Measurements from ENCODE around the gene TMEM200C. TPM values are rescaled to one million over a fixed set of nuclear protein-coding genes. Genes with fewer than 3 reads are reported as not detected.

The TMEM200C gene
- total and polyA plus RNA-seq, 7 experiments from 2014 or later, result not detected

GRCh38 chr18:5909125-5909524, 13.8 kb upstream of the TMEM200C start:
- Histone ChIP-seq H3K27ac (ENCODE audit: low read depth, low read length) (no peak overlapping the region), H3K9me3 (ENCODE audit: control insufficient read depth in 2 of 3, low read length in 3 of 3) (no peaks in the 10 kb centered on the region), H3K36me3 (ENCODE audit: control insufficient read depth in 2 of 3, insufficient read depth in 3 of 3, low read length in 3 of 3) (no peaks in the 10 kb centered on the region), H3K4me1 (ENCODE audit: control insufficient read depth in 2 of 2, insufficient read depth in 2 of 2, low read length in 2 of 2) (no peaks in the 10 kb centered on the region), H3K4me3 (ENCODE audit: low read length) (no peak overlapping the region), H3K27me3 (ENCODE audit: control insufficient read depth in 2 of 2, insufficient read depth in 2 of 2, low read length in 2 of 2) (no peaks in the 10 kb centered on the region)
- POLR2A ChIA-PET, result no interaction called here
- Mint-ChIP-seq H3K9me3 (no peaks in the 10 kb centered on the region), H3K27me3 (peaks cover 0 to 31% (median 7%) of the 10 kb centered on the region in 5 donors), H3K27ac (no peak overlapping the region), H3K4me3 (no peak overlapping the region), H3K4me1 (no peaks in the 10 kb centered on the region), H3K36me3 (no peaks in the 10 kb centered on the region)
- DNase-seq (no peak), ATAC-seq (no peak)
- intact Hi-C loops (cut with micrococcal nuclease), result no loop called here
- CTCF ChIA-PET, result no interaction called here

- ATAC-seq, result no peak
- Mint-ChIP-seq H3K4me1 (no peaks in the 10 kb centered on the region), H3K27me3 (peaks cover 22 to 66% (median 44%) of the 10 kb centered on the region in 5 donors), H3K27ac (no peak overlapping the region), H3K4me3 (no peak overlapping the region), H3K36me3 (no peaks in the 10 kb centered on the region), H3K9me3 (peaks cover 0 to 2% (median 0%) of the 10 kb centered on the region in 11 donors)
- H3K36me3 ChIP-seq (ENCODE audit: control insufficient read depth in 2 of 3, insufficient read depth in 3 of 3, low read length in 3 of 3), result no peaks in the 10 kb centered on the region
- CTCF ChIA-PET, result interaction anchor here (0.9 kb wide), 1 partner anchor 13 kb away, joined by 3 read pairs; no protein-coding TSS in a partner anchor
- H3K4me3 ChIP-seq (ENCODE audit: low read length), result no peak overlapping the region
- intact Hi-C loops (cut with micrococcal nuclease), result no loop called here
- POLR2A ChIA-PET, result no interaction called here
- H3K27ac ChIP-seq (ENCODE audit: low read depth, low read length), result no peak overlapping the region
- no peaks in the 10 kb centered on the region for H3K9me3 ChIP-seq (ENCODE audit: control insufficient read depth in 2 of 3, low read length in 3 of 3)
- H3K27me3 ChIP-seq (ENCODE audit: control insufficient read depth in 2 of 2, insufficient read depth in 2 of 2, low read length in 2 of 2), result no peaks in the 10 kb centered on the region
- H3K4me1 ChIP-seq (ENCODE audit: control insufficient read depth in 2 of 2, insufficient read depth in 2 of 2, low read length in 2 of 2), result no peaks in the 10 kb centered on the region
- no peak for DNase-seq
These were observed 8.1 kb upstream of the TMEM200C start for GRCh38 chr18:5903386-5903785.

GRCh38 chr18:5900262-5900661, 4.9 kb upstream of the TMEM200C start:
- ChIA-PET CTCF (no interaction called here), POLR2A (no interaction called here)
- no peak overlapping the region for H3K4me3 Mint-ChIP-seq
- no peaks in the 10 kb centered on the region for H3K9me3 ChIP-seq (ENCODE audit: control insufficient read depth in 2 of 3, low read length in 3 of 3)
- H3K36me3 Mint-ChIP-seq, result no peaks in the 10 kb centered on the region
- H3K4me1 Mint-ChIP-seq, result no peaks in the 10 kb centered on the region
- H3K27me3 Mint-ChIP-seq, result peaks cover 48 to 77% (median 61%) of the 10 kb centered on the region in 5 donors
- no peaks in the 10 kb centered on the region for H3K4me1 ChIP-seq (ENCODE audit: control insufficient read depth in 2 of 2, insufficient read depth in 2 of 2, low read length in 2 of 2)
- intact Hi-C loops (cut with micrococcal nuclease), result no loop called here
- no peak overlapping the region for H3K4me3 ChIP-seq (ENCODE audit: low read length)
- no peak overlapping the region for H3K27ac ChIP-seq (ENCODE audit: low read depth, low read length)
- DNase-seq (no peak), ATAC-seq (no peak)
- no peaks in the 10 kb centered on the region for H3K27me3 ChIP-seq (ENCODE audit: control insufficient read depth in 2 of 2, insufficient read depth in 2 of 2, low read length in 2 of 2)
- H3K36me3 ChIP-seq (ENCODE audit: control insufficient read depth in 2 of 3, insufficient read depth in 3 of 3, low read length in 3 of 3), result no peaks in the 10 kb centered on the region
- no peak overlapping the region for H3K27ac Mint-ChIP-seq
- peaks cover 0 to 2% (median 0%) of the 10 kb centered on the region in 11 donors for H3K9me3 Mint-ChIP-seq

GRCh38 chr18:5899835-5900234, 4.5 kb upstream of the TMEM200C start:
- CTCF ChIA-PET, result no interaction called here
- H3K4me3 ChIP-seq (ENCODE audit: low read length), result no peak overlapping the region
- H3K9me3 ChIP-seq (ENCODE audit: control insufficient read depth in 2 of 3, low read length in 3 of 3), result no peaks in the 10 kb centered on the region
- DNase-seq, result no peak
- Mint-ChIP-seq H3K36me3 (no peaks in the 10 kb centered on the region), H3K27me3 (peaks cover 48 to 74% (median 59%) of the 10 kb centered on the region in 5 donors), H3K27ac (no peak overlapping the region), H3K4me3 (no peak overlapping the region), H3K9me3 (peaks cover 0 to 2% (median 0%) of the 10 kb centered on the region in 11 donors), H3K4me1 (peaks cover 0 to under 1% (median 0%) of the 10 kb centered on the region in 7 donors)
- no peak overlapping the region for H3K27ac ChIP-seq (ENCODE audit: low read depth, low read length)
- H3K36me3 ChIP-seq (ENCODE audit: control insufficient read depth in 2 of 3, insufficient read depth in 3 of 3, low read length in 3 of 3), result no peaks in the 10 kb centered on the region
- ATAC-seq, result no peak
- intact Hi-C loops (cut with micrococcal nuclease), result no loop called here
- no peaks in the 10 kb centered on the region for H3K27me3 ChIP-seq (ENCODE audit: control insufficient read depth in 2 of 2, insufficient read depth in 2 of 2, low read length in 2 of 2)
- POLR2A ChIA-PET, result no interaction called here
- no peaks in the 10 kb centered on the region for H3K4me1 ChIP-seq (ENCODE audit: control insufficient read depth in 2 of 2, insufficient read depth in 2 of 2, low read length in 2 of 2)

GRCh38 chr18:5895876-5896740, 786 bp upstream of the TMEM200C start:
- peaks cover 0 to 4% of the 10 kb centered on the region in 2 donors for H3K4me1 ChIP-seq (ENCODE audit: control insufficient read depth in 2 of 2, insufficient read depth in 2 of 2, low read length in 2 of 2)
- POLR2A ChIA-PET, result no interaction called here
- H3K27ac ChIP-seq (ENCODE audit: low read depth, low read length), result no peak overlapping the region
- CTCF ChIA-PET, result no interaction called here
- H3K4me3 ChIP-seq (ENCODE audit: low read length), result no peak overlapping the region
- no peaks in the 10 kb centered on the region for H3K9me3 ChIP-seq (ENCODE audit: control insufficient read depth in 2 of 3, low read length in 3 of 3)
- H3K4me1 Mint-ChIP-seq, result peaks cover 0 to 20% (median 12%) of the 10 kb centered on the region in 7 donors
- no peaks in the 10 kb centered on the region for H3K36me3 ChIP-seq (ENCODE audit: control insufficient read depth in 2 of 3, insufficient read depth in 3 of 3, low read length in 3 of 3)
- peaks cover 3% of the 10 kb centered on the region in 2 donors for H3K27me3 ChIP-seq (ENCODE audit: control insufficient read depth in 2 of 2, insufficient read depth in 2 of 2, low read length in 2 of 2)
- H3K9me3 Mint-ChIP-seq, result peaks cover 0 to 2% (median 0%) of the 10 kb centered on the region in 11 donors
- peak overlapping the region; percentile 10 to 76 (median 49) for H3K4me3 Mint-ChIP-seq
- DNase-seq (no peak), ATAC-seq (peak; percentile 32)
- intact Hi-C loops (cut with micrococcal nuclease), result no loop called here
- no peaks in the 10 kb centered on the region for H3K36me3 Mint-ChIP-seq
- H3K27ac Mint-ChIP-seq, result no peak overlapping the region
- H3K27me3 Mint-ChIP-seq, result peaks cover 77 to 81% (median 79%) of the 10 kb centered on the region in 5 donors

- Histone ChIP-seq H3K9me3 (ENCODE audit: control insufficient read depth in 2 of 3, low read length in 3 of 3) (no peaks in the 10 kb centered on the region), H3K4me3 (ENCODE audit: low read length) (no peak overlapping the region), H3K27me3 (ENCODE audit: control insufficient read depth in 2 of 2, insufficient read depth in 2 of 2, low read length in 2 of 2) (peaks cover 3% of the 10 kb centered on the region in 2 donors), H3K27ac (ENCODE audit: low read depth, low read length) (no peak overlapping the region), H3K4me1 (ENCODE audit: control insufficient read depth in 2 of 2, insufficient read depth in 2 of 2, low read length in 2 of 2) (peaks cover 0 to 4% of the 10 kb centered on the region in 2 donors), H3K36me3 (ENCODE audit: control insufficient read depth in 2 of 3, insufficient read depth in 3 of 3, low read length in 3 of 3) (no peaks in the 10 kb centered on the region)
- ChIA-PET CTCF (interaction anchor here (1.3 kb wide), 1 partner anchor 821 kb away, joined by 3 read pairs; no protein-coding TSS in a partner anchor), POLR2A (no interaction called here)
- Mint-ChIP-seq H3K27ac (no peak overlapping the region), H3K27me3 (peaks cover 66 to 77% (median 71%) of the 10 kb centered on the region in 5 donors), H3K4me3 (peak overlapping the region in 9 of 10 donors; percentile 29 to 86 (median 70)), H3K4me1 (peaks cover 0 to 21% (median 12%) of the 10 kb centered on the region in 7 donors), H3K36me3 (no peaks in the 10 kb centered on the region), H3K9me3 (peaks cover 0 to 2% (median 0%) of the 10 kb centered on the region in 11 donors)
- intact Hi-C loops (cut with micrococcal nuclease), result no loop called here
- ATAC-seq (no peak), DNase-seq (no peak)
These were observed 567 bp downstream of the TMEM200C start for GRCh38 chr18:5894611-5895298.
